HG02763 (cell line): ENCODE results near the gene OR2A25.
"Not testable (repeated sequence)": the region's sequence is repeated elsewhere in the genome, so short reads cannot be mapped to it uniquely, and the experiment has no call there.

Source experiments
- ATAC-seq: cut with Tn5 transposase; IDR thresholded peaks from one replicate; pipeline ENCODE4 v1.9.1; 2021; ENCODE audit warnings: mild to moderate bottlenecking, moderate library complexity; ENCODE audit not compliant: unreplicated experiment

The OR2A25 gene

GRCh38 chr7:144069511-144069910 lies at the start of gene OR2A25:
Gene OR2A25 (plus strand): TSS chr7:144069811. CDS start chr7:144074220, 4,409 bp downstream.
- ATAC-seq = no peak

- ATAC-seq = no peak
Observed at GRCh38 chr7:144020340-144020739, 49.3 kb upstream of the OR2A25 start.

- no peak for ATAC-seq
Observed at GRCh38 chr7:144022169-144022568, 47.4 kb upstream of the OR2A25 start.

- ATAC-seq = no peak
Observed at GRCh38 chr7:144023171-144023827, 46.3 kb upstream of the OR2A25 start.

- no peak for ATAC-seq
Observed at GRCh38 chr7:144024213-144024612, 45.4 kb upstream of the OR2A25 start.

- no peak for ATAC-seq
Observed at GRCh38 chr7:144026203-144026883, 43.3 kb upstream of the OR2A25 start.

GRCh38 chr7:144027070-144027469 lies 42.5 kb upstream of the OR2A25 start:
- ATAC-seq = no peak

GRCh38 chr7:144027974-144028373 lies 41.6 kb upstream of the OR2A25 start:
- no peak for ATAC-seq

- no peak for ATAC-seq
Observed at GRCh38 chr7:144028547-144028946, 41.1 kb upstream of the OR2A25 start.

- ATAC-seq = no peak
Observed at GRCh38 chr7:144032516-144032915, 37.1 kb upstream of the OR2A25 start.

GRCh38 chr7:144032985-144033709 lies 36.5 kb upstream of the OR2A25 start:
- ATAC-seq = no peak

- ATAC-seq = no peak
Observed at GRCh38 chr7:144035385-144035784, 34.2 kb upstream of the OR2A25 start.

- no peak for ATAC-seq
Observed at GRCh38 chr7:144036302-144036885, 33.2 kb upstream of the OR2A25 start.

GRCh38 chr7:144037414-144038035 lies 32.1 kb upstream of the OR2A25 start:
- ATAC-seq = no peak

- ATAC-seq = no peak
Observed at GRCh38 chr7:144038887-144039286, 30.7 kb upstream of the OR2A25 start.

- ATAC-seq = no peak
Observed at GRCh38 chr7:144048648-144049047, 21.0 kb upstream of the OR2A25 start, which contains the start of gene OR2A5. Gene OR2A5 (plus strand): TSS chr7:144048948. CDS start chr7:144050402, 1,454 bp downstream.

GRCh38 chr7:144049491-144049890 lies 20.1 kb upstream of the OR2A25 start:
- no peak for ATAC-seq

- ATAC-seq = no peak
Observed at GRCh38 chr7:144050093-144050492, 19.5 kb upstream of the OR2A25 start.

GRCh38 chr7:144050884-144051283 lies 18.7 kb upstream of the OR2A25 start:
- ATAC-seq = not testable (repeated sequence)

- ATAC-seq = no peak
Observed at GRCh38 chr7:144057954-144058353, 11.7 kb upstream of the OR2A25 start.

GRCh38 chr7:144063710-144064109 lies 5.9 kb upstream of the OR2A25 start:
- ATAC-seq = no peak
